ENCODE results near the gene SH3GL2. TPM values are rescaled to one million over a fixed set of nuclear protein-coding genes. Genes with fewer than 3 reads are reported as not detected.

The SH3GL2 gene
- total RNA-seq, 4 donors from 2014 or later, result 0.67 TPM; not detected in 3

DNA sequence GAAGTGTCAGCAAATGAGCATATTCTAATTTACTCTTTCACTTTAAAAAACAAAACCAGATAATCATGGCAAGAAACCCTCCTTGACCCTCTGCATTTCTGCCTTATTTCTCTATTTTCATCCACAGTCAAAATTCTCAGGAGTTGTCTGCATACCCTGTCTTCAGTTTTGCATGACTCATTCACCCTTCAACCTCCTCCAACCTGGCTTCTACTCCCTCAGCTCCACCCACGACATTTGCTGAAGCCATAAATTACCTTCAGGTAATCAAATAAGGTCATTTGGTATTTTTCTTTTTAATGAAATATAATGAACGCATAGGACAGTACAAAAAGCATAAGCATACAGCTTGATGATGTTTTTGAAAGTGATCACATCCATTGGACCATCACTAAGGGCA is 27.8 kb upstream of the SH3GL2 start:
- no peak for DNase-seq
- no peak overlapping the region for H3K27ac ChIP-seq
- no peaks in the 10 kb centered on the region for H3K27me3 ChIP-seq
- no peaks in the 10 kb centered on the region for H3K36me3 ChIP-seq
- no peak overlapping the region for H3K4me3 ChIP-seq
- TF ChIP-seq, protein P1, sequence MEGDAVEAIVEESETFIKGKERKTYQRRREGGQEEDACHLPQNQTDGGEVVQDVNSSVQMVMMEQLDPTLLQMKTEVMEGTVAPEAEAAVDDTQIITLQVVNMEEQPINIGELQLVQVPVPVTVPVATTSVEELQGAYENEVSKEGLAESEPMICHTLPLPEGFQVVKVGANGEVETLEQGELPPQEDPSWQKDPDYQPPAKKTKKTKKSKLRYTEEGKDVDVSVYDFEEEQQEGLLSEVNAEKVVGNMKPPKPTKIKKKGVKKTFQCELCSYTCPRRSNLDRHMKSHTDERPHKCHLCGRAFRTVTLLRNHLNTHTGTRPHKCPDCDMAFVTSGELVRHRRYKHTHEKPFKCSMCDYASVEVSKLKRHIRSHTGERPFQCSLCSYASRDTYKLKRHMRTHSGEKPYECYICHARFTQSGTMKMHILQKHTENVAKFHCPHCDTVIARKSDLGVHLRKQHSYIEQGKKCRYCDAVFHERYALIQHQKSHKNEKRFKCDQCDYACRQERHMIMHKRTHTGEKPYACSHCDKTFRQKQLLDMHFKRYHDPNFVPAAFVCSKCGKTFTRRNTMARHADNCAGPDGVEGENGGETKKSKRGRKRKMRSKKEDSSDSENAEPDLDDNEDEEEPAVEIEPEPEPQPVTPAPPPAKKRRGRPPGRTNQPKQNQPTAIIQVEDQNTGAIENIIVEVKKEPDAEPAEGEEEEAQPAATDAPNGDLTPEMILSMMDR (IDR thresholded peaks at IDR 0.05), result no peak
- no peak for TF ChIP-seq POLR2A (IDR thresholded peaks at IDR 0.05)
- H3K9me3 ChIP-seq, result no peaks in the 10 kb centered on the region
- H3K4me1 ChIP-seq, result no peaks in the 10 kb centered on the region

DNA sequence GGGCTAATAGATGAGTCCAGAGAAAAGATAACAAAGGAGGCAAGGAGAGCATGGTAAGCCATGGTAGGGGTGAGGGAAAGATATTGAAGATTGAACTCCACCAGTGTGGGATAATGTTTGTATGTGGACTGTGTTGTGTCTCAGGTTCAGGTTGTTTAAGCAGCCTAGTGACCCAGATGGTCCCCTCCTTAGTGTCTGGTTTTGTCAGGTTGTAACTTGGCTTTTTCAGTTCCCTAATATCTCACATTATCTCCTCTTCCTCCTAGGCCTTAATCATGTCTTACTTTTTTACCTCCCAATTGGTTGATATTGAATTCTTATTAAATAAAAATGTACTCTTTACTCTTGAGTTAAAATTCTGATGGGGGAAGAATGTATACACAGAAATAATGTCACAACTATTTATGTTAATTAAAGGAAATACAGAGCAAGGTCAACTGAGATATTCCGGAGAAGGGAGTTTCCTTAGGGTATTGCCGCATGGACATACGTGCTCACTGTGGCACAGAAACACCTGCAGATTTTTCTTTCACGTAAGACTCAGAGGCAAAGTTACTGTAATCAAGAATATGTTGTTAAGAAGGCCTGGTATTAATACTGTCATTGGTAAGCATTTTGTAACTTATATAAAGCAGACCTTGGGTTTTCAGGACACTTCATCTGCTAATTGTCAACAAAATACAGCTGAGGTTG is 23.4 kb upstream of the SH3GL2 start:
- H3K4me1 ChIP-seq, result no peaks in the 10 kb centered on the region
- no peak overlapping the region for H3K27ac ChIP-seq
- H3K4me3 ChIP-seq, result no peak overlapping the region
- no peaks in the 10 kb centered on the region for H3K36me3 ChIP-seq
- no peaks in the 10 kb centered on the region for H3K9me3 ChIP-seq
- H3K27me3 ChIP-seq, result no peaks in the 10 kb centered on the region
- no peak for DNase-seq
- TF ChIP-seq, protein P1 (IDR thresholded peaks at IDR 0.05), result no peak

DNA sequence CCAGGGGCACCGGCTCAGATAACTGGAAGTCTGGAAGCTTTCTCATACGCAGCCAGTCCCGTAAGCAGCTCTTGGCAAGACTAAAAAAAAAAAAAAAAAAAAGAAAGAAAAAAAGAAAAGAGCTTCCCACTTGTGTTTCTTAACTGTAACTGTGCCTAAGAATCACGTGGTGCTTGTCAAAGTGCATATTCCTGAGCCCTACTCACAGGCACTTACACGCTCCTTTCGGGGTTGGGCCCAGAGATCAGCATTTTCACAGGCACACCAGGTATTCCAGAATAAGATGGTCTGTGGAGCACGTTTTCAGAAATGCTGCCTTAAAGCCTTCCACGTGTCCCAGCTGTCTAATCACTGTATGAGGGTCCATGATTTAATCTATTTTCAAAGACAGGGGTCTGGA is 22.6 kb upstream of the SH3GL2 start:
- Histone ChIP-seq H3K4me3 (no peak overlapping the region), H3K27ac (no peak overlapping the region), H3K36me3 (no peaks in the 10 kb centered on the region), H3K9me3 (no peaks in the 10 kb centered on the region), H3K27me3 (no peaks in the 10 kb centered on the region), H3K4me1 (no peaks in the 10 kb centered on the region)
- TF ChIP-seq, protein P1 (IDR thresholded peaks at IDR 0.05), result no peak
- no peak for TF ChIP-seq POLR2A (IDR thresholded peaks at IDR 0.05)
- no peak for DNase-seq

DNA sequence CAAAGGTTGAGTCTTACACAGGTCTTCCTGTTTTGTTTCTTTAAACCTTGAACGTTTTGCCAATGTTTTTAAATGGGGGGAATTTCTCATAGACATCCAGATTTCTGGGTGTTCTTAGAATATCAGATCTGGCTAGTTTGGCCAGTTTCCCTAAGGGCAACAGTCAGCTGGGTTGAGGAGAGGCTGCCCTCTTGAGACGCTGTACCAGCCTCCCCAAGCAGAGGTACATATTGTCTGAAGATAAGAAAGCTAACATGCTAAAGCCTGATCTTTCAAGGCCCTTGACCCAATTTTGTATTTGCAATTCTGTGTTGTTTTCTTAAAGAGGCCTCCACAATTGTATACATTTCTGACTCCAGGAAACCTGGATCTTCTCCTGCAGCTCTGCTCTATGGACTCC is 21.9 kb upstream of the SH3GL2 start:
- DNase-seq, result no peak
- no peaks in the 10 kb centered on the region for H3K27me3 ChIP-seq
- H3K9me3 ChIP-seq, result no peaks in the 10 kb centered on the region

DNA sequence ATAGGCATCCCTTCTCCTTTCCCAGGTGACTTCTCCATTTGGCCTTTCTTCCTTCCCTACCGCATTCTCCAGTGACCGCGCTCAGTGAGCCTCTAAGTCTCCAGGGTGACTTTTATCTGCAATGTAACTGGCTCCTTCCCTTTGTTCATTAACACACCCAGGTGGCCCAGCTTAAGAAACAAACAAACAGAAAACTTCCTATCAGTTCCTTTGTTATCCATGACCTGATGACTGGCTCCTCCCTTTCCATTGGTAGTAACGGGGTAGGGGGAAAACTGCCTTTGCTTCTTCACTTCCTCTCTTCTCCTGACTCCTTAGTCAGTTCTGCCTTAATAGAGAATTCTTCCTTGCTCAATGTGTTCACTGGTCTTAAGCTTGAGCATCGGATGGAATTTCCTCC is 7.0 kb upstream of the SH3GL2 start:
- Histone ChIP-seq H3K27ac (no peak overlapping the region), H3K36me3 (no peaks in the 10 kb centered on the region), H3K9me3 (no peaks in the 10 kb centered on the region), H3K27me3 (no peaks in the 10 kb centered on the region), H3K4me3 (no peak overlapping the region), H3K4me1 (no peaks in the 10 kb centered on the region)
- no peak for TF ChIP-seq POLR2A (IDR thresholded peaks at IDR 0.05)
- TF ChIP-seq, protein P1 (IDR thresholded peaks at IDR 0.05), result no peak
- no peak for DNase-seq

More for the DNA sequence above, 21.9 kb upstream of the SH3GL2 start:
- no peak overlapping the region for H3K4me3 ChIP-seq
- H3K36me3 ChIP-seq, result no peaks in the 10 kb centered on the region
- H3K27ac ChIP-seq, result no peak overlapping the region
- no peak for TF ChIP-seq POLR2A (IDR thresholded peaks at IDR 0.05)
- TF ChIP-seq, protein P1 (IDR thresholded peaks at IDR 0.05), result no peak
- no peaks in the 10 kb centered on the region for H3K4me1 ChIP-seq

All from Peyer's patch (tissue), 4 donors.